Skeletal muscle tissue (tissue), 4 donors: ENCODE measurements around the gene NAIF1. TPM values are rescaled to one million over a fixed set of nuclear protein-coding genes. Genes with fewer than 3 reads are reported as not detected.

Experiments
- H3K27ac ChIP-seq: one replicate; pipeline ENCODE4 v1.7.0; 2013; ENCODE audit warnings: mild to moderate bottlenecking, low read depth, low read length, inconsistent platforms
- H3K27me3 ChIP-seq, 3 donors: one replicate each; pipeline ENCODE4 v1.7.0; 2013; ENCODE audit warnings: low read length in 3 of 3; ENCODE audit not compliant: control insufficient read depth in 3 of 3, insufficient read depth in 3 of 3
- H3K36me3 ChIP-seq, 3 donors: one replicate each; pipeline ENCODE4 v1.7.0; 2013; ENCODE audit warnings: low read length in 3 of 3; ENCODE audit not compliant: control insufficient read depth in 3 of 3, insufficient read depth in 3 of 3
- H3K4me1 ChIP-seq, 3 donors: one replicate each; pipeline ENCODE4 v1.7.0; 2013; ENCODE audit warnings: low read length in 3 of 3, mild to moderate bottlenecking in 3 of 3; ENCODE audit not compliant: control insufficient read depth in 3 of 3, insufficient read depth in 3 of 3
- H3K4me3 ChIP-seq, 3 donors: one replicate each; pipeline ENCODE4 v1.7.0; 2013; ENCODE audit warnings: low read length in 3 of 3
- H3K9ac ChIP-seq, 3 donors: one replicate each; pipeline ENCODE4 v1.7.0; 2013; ENCODE audit warnings: low read length in 3 of 3, mild to moderate bottlenecking in 3 of 3, moderate library complexity in 2 of 3, low read depth in 1 of 3
- H3K9me3 ChIP-seq, 3 donors: one replicate each; pipeline ENCODE4 v1.7.0; 2013; ENCODE audit warnings: low read length in 3 of 3; ENCODE audit not compliant: control insufficient read depth in 3 of 3
- total RNA-seq: library from RNA; depleted of rRNA; stranded (reverse); fragments of >200 nt; gene quantifications from one replicate; pipeline ENCODE4 v1.2.3, GENCODE V29; 2014
- donor health status: Osteomylitis.

The NAIF1 gene
- total RNA-seq, 1 donor from 2014 or later = 8.9 TPM

GRCh38 chr9:128102196-128102595 is 35.1 kb upstream of the NAIF1 start:
- H3K4me3 ChIP-seq = peak overlapping the region in 2 of 3 donors; percentile 15 to 69
- H3K36me3 ChIP-seq = peaks cover 33 to 73% (median 54%) of the 10 kb centered on the region in 3 donors
- H3K9me3 ChIP-seq = no peaks in the 10 kb centered on the region
- peak overlapping the region; percentile 57 to 92 (median 75) for H3K9ac ChIP-seq
- H3K4me1 ChIP-seq = peaks cover 89 to 93% (median 92%) of the 10 kb centered on the region in 3 donors
- H3K27me3 ChIP-seq = no peaks in the 10 kb centered on the region
- peak overlapping the region; percentile 97 for H3K27ac ChIP-seq

GRCh38 chr9:128101690-128102089 is 34.6 kb upstream of the NAIF1 start:
- no peaks in the 10 kb centered on the region for H3K9me3 ChIP-seq
- H3K36me3 ChIP-seq = peaks cover 28 to 68% (median 51%) of the 10 kb centered on the region in 3 donors
- peak overlapping the region; percentile 3 to 69 (median 38) for H3K4me3 ChIP-seq
- H3K9ac ChIP-seq = peak overlapping the region; percentile 57 to 100 (median 75)
- peak overlapping the region; percentile 97 for H3K27ac ChIP-seq
- no peaks in the 10 kb centered on the region for H3K27me3 ChIP-seq
- H3K4me1 ChIP-seq = peaks cover 89 to 93% (median 89%) of the 10 kb centered on the region in 3 donors

- Histone ChIP-seq H3K9ac (peak overlapping the region; percentile 95 to 100 (median 98)), H3K4me1 (peaks cover 85 to 89% (median 87%) of the 10 kb centered on the region in 3 donors), H3K4me3 (peak overlapping the region; percentile 31 to 98 (median 92)), H3K36me3 (peaks cover 24 to 64% (median 46%) of the 10 kb centered on the region in 3 donors), H3K27ac (peak overlapping the region; percentile 97), H3K9me3 (no peaks in the 10 kb centered on the region), H3K27me3 (no peaks in the 10 kb centered on the region)
Measured at GRCh38 chr9:128101231-128101661, 34.1 kb upstream of the NAIF1 start.

- Histone ChIP-seq H3K27me3 (no peaks in the 10 kb centered on the region), H3K4me3 (peak overlapping the region; percentile 73 to 98 (median 92)), H3K9ac (peak overlapping the region; percentile 95 to 100 (median 98)), H3K9me3 (no peaks in the 10 kb centered on the region), H3K27ac (peak overlapping the region; percentile 97), H3K36me3 (peaks cover 17 to 57% (median 39%) of the 10 kb centered on the region in 3 donors), H3K4me1 (peaks cover 79 to 83% (median 80%) of the 10 kb centered on the region in 3 donors)
Measured at GRCh38 chr9:128100581-128100980, 33.5 kb upstream of the NAIF1 start.

GRCh38 chr9:128099932-128100491 is 32.9 kb upstream of the NAIF1 start:
- Histone ChIP-seq H3K9ac (peak overlapping the region; percentile 95 to 100 (median 98)), H3K27ac (peak overlapping the region; percentile 97), H3K27me3 (no peaks in the 10 kb centered on the region), H3K9me3 (no peaks in the 10 kb centered on the region), H3K4me1 (peaks cover 80 to 84% (median 80%) of the 10 kb centered on the region in 3 donors), H3K36me3 (peaks cover 14 to 54% (median 36%) of the 10 kb centered on the region in 3 donors), H3K4me3 (peak overlapping the region; percentile 73 to 98 (median 92))

- peak overlapping the region; percentile 73 to 98 (median 92) for H3K4me3 ChIP-seq
- H3K27ac ChIP-seq = peak overlapping the region; percentile 97
- H3K4me1 ChIP-seq = peaks cover 82 to 88% (median 83%) of the 10 kb centered on the region in 3 donors
- peak overlapping the region; percentile 95 to 100 (median 98) for H3K9ac ChIP-seq
- peaks cover 14 to 53% (median 35%) of the 10 kb centered on the region in 3 donors for H3K36me3 ChIP-seq
- no peaks in the 10 kb centered on the region for H3K27me3 ChIP-seq
- H3K9me3 ChIP-seq = no peaks in the 10 kb centered on the region
Measured at GRCh38 chr9:128099231-128099931, 32.3 kb upstream of the NAIF1 start.

GRCh38 chr9:128098297-128099230 is 31.4 kb upstream of the NAIF1 start:
- no peaks in the 10 kb centered on the region for H3K27me3 ChIP-seq
- H3K36me3 ChIP-seq = peaks cover 7 to 44% (median 29%) of the 10 kb centered on the region in 3 donors
- H3K4me1 ChIP-seq = peaks cover 77 to 85% (median 80%) of the 10 kb centered on the region in 3 donors
- peak overlapping the region; percentile 95 to 100 (median 98) for H3K9ac ChIP-seq
- peak overlapping the region; percentile 73 to 98 (median 92) for H3K4me3 ChIP-seq
- H3K27ac ChIP-seq = peak overlapping the region; percentile 97
- no peaks in the 10 kb centered on the region for H3K9me3 ChIP-seq

- Histone ChIP-seq H3K27ac (peak overlapping the region; percentile 97), H3K4me3 (peak overlapping the region; percentile 34 to 98 (median 92)), H3K9me3 (no peaks in the 10 kb centered on the region), H3K9ac (peak overlapping the region; percentile 95 to 100 (median 98)), H3K36me3 (peaks cover 7 to 36% (median 20%) of the 10 kb centered on the region in 3 donors), H3K27me3 (no peaks in the 10 kb centered on the region), H3K4me1 (peaks cover 77 to 84% (median 82%) of the 10 kb centered on the region in 3 donors)
Measured at GRCh38 chr9:128097543-128098296, 30.6 kb upstream of the NAIF1 start.
